SU-DHL-6 (cell line): ENCODE measurements around the gene STIP1.

Experiments used
- EZH2phosphoT487 ChIP-seq: fragments of 200-600 bp; sonication (generic), shearing (Covaris generic); conservative IDR thresholded peaks from 2 replicates; pipeline ENCODE4 v1.6.1; 2018; ENCODE audit warnings: mild to moderate bottlenecking, antibody characterized with exemption, low read length, moderate library complexity, mixed read lengths
- TF ChIP-seq, protein P1 (sequence below): fragments of 200-600 bp; sonication (generic); IDR thresholded peaks from one replicate; pipeline ENCODE4 v1.5.1; 2017; ENCODE audit warnings: antibody characterized with exemption, mild to moderate bottlenecking, low read length, moderate library complexity; ENCODE audit not compliant: insufficient read depth, poor library complexity, severe bottlenecking

DNA sequence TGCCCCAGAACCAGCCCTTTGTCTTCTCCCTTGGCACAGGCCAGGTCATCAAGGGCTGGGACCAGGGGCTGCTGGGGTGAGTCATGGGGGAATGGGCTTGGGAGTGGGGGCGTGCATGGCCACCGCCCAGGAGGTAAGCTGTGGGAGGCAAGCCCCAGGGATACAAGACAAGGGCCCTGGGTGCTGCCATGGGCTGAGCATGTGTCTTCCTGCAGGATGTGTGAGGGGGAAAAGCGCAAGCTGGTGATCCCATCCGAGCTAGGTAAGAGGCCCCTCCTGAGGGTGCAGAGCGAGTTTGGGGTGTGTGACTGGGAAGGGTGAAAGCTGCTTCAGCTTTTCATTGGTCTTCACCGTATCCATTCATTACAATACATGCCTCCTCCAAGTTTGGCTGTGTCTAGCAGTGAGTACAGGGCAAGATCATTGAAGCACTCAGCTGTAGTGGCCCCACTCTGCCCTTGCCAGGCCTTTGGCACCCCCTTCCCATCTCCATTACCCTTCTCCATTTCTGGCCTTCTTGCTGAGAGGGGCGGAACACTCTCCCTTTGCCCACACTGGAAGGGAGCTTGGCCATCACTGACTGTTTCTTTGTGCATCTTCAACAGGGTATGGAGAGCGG is 57.4 kb downstream of the STIP1 start:
- TF ChIP-seq, protein P1, sequence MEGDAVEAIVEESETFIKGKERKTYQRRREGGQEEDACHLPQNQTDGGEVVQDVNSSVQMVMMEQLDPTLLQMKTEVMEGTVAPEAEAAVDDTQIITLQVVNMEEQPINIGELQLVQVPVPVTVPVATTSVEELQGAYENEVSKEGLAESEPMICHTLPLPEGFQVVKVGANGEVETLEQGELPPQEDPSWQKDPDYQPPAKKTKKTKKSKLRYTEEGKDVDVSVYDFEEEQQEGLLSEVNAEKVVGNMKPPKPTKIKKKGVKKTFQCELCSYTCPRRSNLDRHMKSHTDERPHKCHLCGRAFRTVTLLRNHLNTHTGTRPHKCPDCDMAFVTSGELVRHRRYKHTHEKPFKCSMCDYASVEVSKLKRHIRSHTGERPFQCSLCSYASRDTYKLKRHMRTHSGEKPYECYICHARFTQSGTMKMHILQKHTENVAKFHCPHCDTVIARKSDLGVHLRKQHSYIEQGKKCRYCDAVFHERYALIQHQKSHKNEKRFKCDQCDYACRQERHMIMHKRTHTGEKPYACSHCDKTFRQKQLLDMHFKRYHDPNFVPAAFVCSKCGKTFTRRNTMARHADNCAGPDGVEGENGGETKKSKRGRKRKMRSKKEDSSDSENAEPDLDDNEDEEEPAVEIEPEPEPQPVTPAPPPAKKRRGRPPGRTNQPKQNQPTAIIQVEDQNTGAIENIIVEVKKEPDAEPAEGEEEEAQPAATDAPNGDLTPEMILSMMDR: no peak
- TF ChIP-seq EZH2phosphoT487: no peak
